GM12801 (cell line): Measurements from ENCODE around the gene MTCL3.

Source experiments
- CTCF ChIP-seq: IDR thresholded peaks from one replicate; pipeline ENCODE4 v1.5.1; 2011; ENCODE audit warnings: control low read depth; ENCODE audit not compliant: insufficient read length; ENCODE audit errors: extremely low read depth

Gene MTCL3

DNA sequence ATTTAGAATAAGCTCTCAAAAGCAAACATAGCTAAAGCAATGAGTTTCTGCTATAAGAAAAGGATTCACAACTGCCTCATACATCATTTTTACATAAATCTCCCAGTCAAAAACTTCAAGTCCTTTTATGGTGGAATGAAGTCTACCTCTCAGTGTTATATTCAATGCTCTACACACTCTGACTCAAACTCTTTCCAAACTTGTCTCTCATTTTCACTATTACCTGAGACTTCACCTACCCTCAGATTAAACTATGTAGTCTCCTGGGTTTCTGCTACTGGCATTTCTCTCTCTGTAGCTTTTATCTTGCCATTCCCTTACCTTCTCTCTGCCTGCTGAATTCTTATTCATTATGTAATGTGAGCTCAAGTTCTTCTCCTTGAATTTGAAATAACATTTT lies 71.4 kb downstream of the MTCL3 start:
- TF ChIP-seq CTCF: no peak

GRCh38 chr6:127446356-127446755 lies 72.8 kb downstream of the MTCL3 start:
- no peak for TF ChIP-seq CTCF

- TF ChIP-seq CTCF: no peak
Measured at GRCh38 chr6:127441881-127442280, 77.3 kb downstream of the MTCL3 start.

DNA sequence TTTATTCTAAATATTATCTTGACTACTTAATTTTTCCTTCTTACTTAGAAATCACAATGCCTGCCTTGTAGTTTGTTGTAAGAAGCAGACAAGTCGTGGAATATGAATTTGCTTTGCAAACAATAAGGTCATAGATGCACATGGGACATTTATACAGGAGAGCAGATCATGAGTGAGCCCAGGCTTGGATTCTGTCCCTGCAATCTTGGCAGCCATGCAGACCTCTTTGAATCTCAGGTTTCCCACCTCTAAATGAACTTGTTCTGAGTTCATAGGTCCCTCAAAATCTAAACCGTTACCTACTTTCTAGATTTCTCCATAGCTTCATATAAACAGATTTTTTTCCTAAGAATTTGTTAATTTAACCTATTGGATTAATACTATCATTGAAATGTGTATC lies 79.4 kb downstream of the MTCL3 start:
- no peak for TF ChIP-seq CTCF

GRCh38 chr6:127436578-127437110 lies 82.5 kb downstream of the MTCL3 start:
- no peak for TF ChIP-seq CTCF

GRCh38 chr6:127435626-127436220 lies 83.4 kb downstream of the MTCL3 start:
- TF ChIP-seq CTCF: no peak

GRCh38 chr6:127434651-127435050 lies 84.5 kb downstream of the MTCL3 start:
- TF ChIP-seq CTCF: no peak
